MG63 (cell line): Measurements from ENCODE around the gene SYNGAP1. TPM values are rescaled to one million over a fixed set of nuclear protein-coding genes. Genes with fewer than 3 reads are reported as not detected.

Experiments used
- DNase-seq: peaks from one replicate; pipeline ENCODE4 v3.0.0-alpha.2; 2020
- H3K27me3 ChIP-seq: fragments of 250-450 bp; sonication (Bioruptor Pico); 2 replicates; pipeline ENCODE4 v1.5.1; 2020; ENCODE audit warnings: mild to moderate bottlenecking, moderate library complexity
- H3K36me3 ChIP-seq: fragments of 250-450 bp; sonication (Bioruptor Pico); 2 replicates; pipeline ENCODE4 v1.5.1; 2020; ENCODE audit warnings: mild to moderate bottlenecking, moderate library complexity
- H3K4me3 ChIP-seq: fragments of 250-450 bp; sonication (Bioruptor Pico); 2 replicates; pipeline ENCODE4 v1.5.1; 2020; ENCODE audit warnings: mild to moderate bottlenecking, moderate library complexity
- H3K9me3 ChIP-seq: fragments of 250-450 bp; sonication (Bioruptor Pico); 2 replicates; pipeline ENCODE4 v1.5.1; 2020; ENCODE audit warnings: mild to moderate bottlenecking, moderate library complexity
- total RNA-seq: library from RNA; depleted of rRNA; stranded (reverse); fragments of >200 nt; shearing (Covaris generic); gene quantifications from 2 replicates; pipeline ENCODE4 v1.2.3, GENCODE V29; 2014; ENCODE audit warnings: low replicate concordance

The SYNGAP1 gene
- total RNA-seq, 1 experiment from 2014 or later = 0.92 TPM

GRCh38 chr6:33428224-33428965 is 8.5 kb downstream of the SYNGAP1 start:
- peak; percentile 44 for DNase-seq
- no peaks in the 10 kb centered on the region for H3K9me3 ChIP-seq
- H3K27me3 ChIP-seq = no peaks in the 10 kb centered on the region
- no peaks in the 10 kb centered on the region for H3K36me3 ChIP-seq
- H3K4me3 ChIP-seq = peak overlapping the region; percentile 37

GRCh38 chr6:33428966-33429749 is 9.3 kb downstream of the SYNGAP1 start:
- H3K36me3 ChIP-seq = no peaks in the 10 kb centered on the region
- no peak for DNase-seq
- H3K9me3 ChIP-seq = no peaks in the 10 kb centered on the region
- no peaks in the 10 kb centered on the region for H3K27me3 ChIP-seq
- no peak overlapping the region for H3K4me3 ChIP-seq

- Histone ChIP-seq H3K9me3 (no peaks in the 10 kb centered on the region), H3K36me3 (no peaks in the 10 kb centered on the region), H3K4me3 (no peak overlapping the region), H3K27me3 (no peaks in the 10 kb centered on the region)
- no peak for DNase-seq
Measured at GRCh38 chr6:33429750-33430052, 9.8 kb downstream of the SYNGAP1 start.

GRCh38 chr6:33430334-33430733 is 10.5 kb downstream of the SYNGAP1 start:
- Histone ChIP-seq H3K27me3 (no peaks in the 10 kb centered on the region), H3K36me3 (no peaks in the 10 kb centered on the region), H3K9me3 (no peaks in the 10 kb centered on the region), H3K4me3 (no peak overlapping the region)
- DNase-seq = no peak

GRCh38 chr6:33430991-33431879 is 11.4 kb downstream of the SYNGAP1 start:
- no peaks in the 10 kb centered on the region for H3K27me3 ChIP-seq
- H3K36me3 ChIP-seq = no peaks in the 10 kb centered on the region
- no peak for DNase-seq
- H3K9me3 ChIP-seq = no peaks in the 10 kb centered on the region
- H3K4me3 ChIP-seq = no peak overlapping the region

GRCh38 chr6:33431880-33432541 is 12.1 kb downstream of the SYNGAP1 start:
- H3K4me3 ChIP-seq = no peak overlapping the region
- H3K9me3 ChIP-seq = no peaks in the 10 kb centered on the region
- DNase-seq = no peak
- no peaks in the 10 kb centered on the region for H3K36me3 ChIP-seq
- no peaks in the 10 kb centered on the region for H3K27me3 ChIP-seq

- no peak for DNase-seq
- Histone ChIP-seq H3K4me3 (no peak overlapping the region), H3K9me3 (no peaks in the 10 kb centered on the region), H3K36me3 (no peaks in the 10 kb centered on the region), H3K27me3 (no peaks in the 10 kb centered on the region)
Measured at GRCh38 chr6:33432546-33432945, 12.7 kb downstream of the SYNGAP1 start.

GRCh38 chr6:33433001-33433543 is 13.2 kb downstream of the SYNGAP1 start:
- DNase-seq = no peak
- Histone ChIP-seq H3K9me3 (no peaks in the 10 kb centered on the region), H3K4me3 (no peak overlapping the region), H3K36me3 (no peaks in the 10 kb centered on the region), H3K27me3 (no peaks in the 10 kb centered on the region)

- H3K9me3 ChIP-seq = no peaks in the 10 kb centered on the region
- no peak for DNase-seq
- H3K27me3 ChIP-seq = no peaks in the 10 kb centered on the region
- H3K4me3 ChIP-seq = no peak overlapping the region
- no peaks in the 10 kb centered on the region for H3K36me3 ChIP-seq
Measured at GRCh38 chr6:33433544-33434191, 13.8 kb downstream of the SYNGAP1 start.

- Histone ChIP-seq H3K4me3 (no peak overlapping the region), H3K36me3 (no peaks in the 10 kb centered on the region), H3K9me3 (no peaks in the 10 kb centered on the region), H3K27me3 (no peaks in the 10 kb centered on the region)
- DNase-seq = no peak
Measured at GRCh38 chr6:33434961-33435360, 15.1 kb downstream of the SYNGAP1 start.

GRCh38 chr6:33437666-33438065 is 17.8 kb downstream of the SYNGAP1 start:
- no peak overlapping the region for H3K4me3 ChIP-seq
- H3K36me3 ChIP-seq = no peaks in the 10 kb centered on the region
- no peaks in the 10 kb centered on the region for H3K27me3 ChIP-seq
- no peak for DNase-seq
- no peaks in the 10 kb centered on the region for H3K9me3 ChIP-seq

GRCh38 chr6:33438978-33439594 is 19.2 kb downstream of the SYNGAP1 start:
- H3K27me3 ChIP-seq = no peaks in the 10 kb centered on the region
- H3K4me3 ChIP-seq = no peak overlapping the region
- no peaks in the 10 kb centered on the region for H3K36me3 ChIP-seq
- no peaks in the 10 kb centered on the region for H3K9me3 ChIP-seq
- no peak for DNase-seq

GRCh38 chr6:33439956-33440648 is 20.2 kb downstream of the SYNGAP1 start:
- Histone ChIP-seq H3K4me3 (no peak overlapping the region), H3K9me3 (no peaks in the 10 kb centered on the region), H3K27me3 (no peaks in the 10 kb centered on the region), H3K36me3 (no peaks in the 10 kb centered on the region)
- no peak for DNase-seq

GRCh38 chr6:33440649-33441309 is 20.9 kb downstream of the SYNGAP1 start:
- no peak for DNase-seq
- Histone ChIP-seq H3K4me3 (no peak overlapping the region), H3K9me3 (no peaks in the 10 kb centered on the region), H3K36me3 (no peaks in the 10 kb centered on the region), H3K27me3 (no peaks in the 10 kb centered on the region)

GRCh38 chr6:33441457-33441856 is 21.6 kb downstream of the SYNGAP1 start:
- no peak for DNase-seq
- no peaks in the 10 kb centered on the region for H3K27me3 ChIP-seq
- H3K4me3 ChIP-seq = no peak overlapping the region
- H3K9me3 ChIP-seq = no peaks in the 10 kb centered on the region
- H3K36me3 ChIP-seq = no peaks in the 10 kb centered on the region
